ENCODE results near the gene OSGEP.

OSGEP gene

DNA sequence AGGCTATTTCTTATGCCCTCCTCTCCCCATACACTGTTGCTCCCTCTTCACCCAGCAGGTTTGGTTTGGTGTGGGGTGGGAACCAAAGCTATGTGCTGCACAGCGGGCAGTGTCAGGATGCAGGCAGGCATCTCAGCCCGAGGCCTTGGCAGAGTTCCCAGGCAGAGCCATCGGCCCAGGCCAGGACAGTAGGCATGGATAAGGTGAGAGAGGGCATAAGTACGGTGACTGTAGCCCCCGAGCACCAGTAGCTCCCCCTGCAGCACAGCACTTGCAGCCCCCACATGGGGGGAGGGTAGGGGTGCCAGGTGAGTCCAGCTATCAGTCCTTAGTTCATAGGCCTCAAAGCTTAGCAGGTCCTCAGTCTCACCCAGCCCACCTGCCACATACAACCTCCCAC lies 25.8 kb downstream of the OSGEP start:
- no peak for DNase-seq

DNA sequence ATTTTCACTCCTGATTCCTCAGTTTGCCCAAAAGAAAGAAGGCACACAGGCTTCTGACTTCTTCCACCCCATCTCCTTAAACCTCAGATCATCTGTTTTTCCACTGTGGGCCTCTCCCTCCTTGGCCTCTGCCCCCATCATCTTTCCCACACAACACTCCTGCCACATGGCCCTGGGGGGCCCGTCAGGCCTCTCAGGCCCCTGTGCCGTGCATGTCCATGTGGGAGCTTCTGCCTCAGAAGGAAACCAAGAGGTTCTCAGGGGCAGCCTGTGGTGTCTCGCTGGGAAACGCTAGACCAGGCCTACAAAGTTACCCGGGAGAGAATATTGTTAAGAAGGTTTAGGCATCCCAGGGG lies 26.6 kb downstream of the OSGEP start:
- DNase-seq = no peak

GRCh38 chr14:20427231-20428009 lies 27.2 kb downstream of the OSGEP start:
- DNase-seq = no peak

DNA sequence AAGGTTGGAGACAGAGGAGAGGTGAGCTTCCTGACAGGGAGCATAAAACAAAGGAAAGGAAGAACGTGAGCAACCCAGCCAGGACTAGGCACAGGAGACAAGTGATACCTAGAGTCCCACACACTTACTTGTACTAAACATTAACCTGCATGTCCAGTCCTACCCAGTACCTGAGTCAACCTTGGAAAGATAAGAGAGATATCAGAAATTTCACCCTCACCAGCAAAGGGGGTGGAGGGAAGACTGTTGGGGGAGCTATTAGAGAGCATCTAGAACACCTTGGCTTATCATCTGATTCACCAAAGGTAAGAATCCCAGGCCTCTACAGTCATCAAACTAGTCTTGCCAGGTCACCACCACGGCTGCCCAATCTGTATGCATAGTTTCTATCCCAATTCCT lies 29.8 kb downstream of the OSGEP start:
- DNase-seq = no peak

DNA sequence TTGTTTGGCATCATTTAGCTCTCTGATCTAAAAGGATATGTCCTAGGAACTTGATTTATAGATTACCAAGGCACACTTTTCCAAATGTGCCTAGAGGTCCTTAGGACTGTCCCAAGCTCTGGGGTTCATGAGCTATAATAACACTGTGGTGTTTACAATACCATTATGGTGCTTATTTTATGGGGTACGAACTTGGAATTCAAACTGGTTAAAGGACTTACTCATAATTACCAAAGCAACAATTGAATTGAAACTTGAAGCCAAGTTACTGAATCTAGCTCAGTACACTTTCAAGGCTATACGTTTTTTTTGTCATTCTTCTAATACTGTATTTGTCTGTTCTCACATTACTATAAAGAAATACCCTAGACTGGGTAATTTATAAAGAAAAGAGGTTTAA lies 31.7 kb downstream of the OSGEP start:
- no peak for DNase-seq

- no peak for DNase-seq
These were observed 33.3 kb downstream of the OSGEP start for GRCh38 chr14:20421267-20421666.

- DNase-seq = no peak
These were observed 35.2 kb downstream of the OSGEP start for GRCh38 chr14:20419419-20419818.

- no peak for DNase-seq
These were observed 36.1 kb downstream of the OSGEP start for GRCh38 chr14:20418501-20418909.

GRCh38 chr14:20417250-20418186 lies 37.1 kb downstream of the OSGEP start:
- no peak for DNase-seq

- no peak for DNase-seq
These were observed 38.4 kb downstream of the OSGEP start for GRCh38 chr14:20416223-20416622.

GRCh38 chr14:20415782-20416206 lies 38.8 kb downstream of the OSGEP start:
- DNase-seq = no peak

DNA sequence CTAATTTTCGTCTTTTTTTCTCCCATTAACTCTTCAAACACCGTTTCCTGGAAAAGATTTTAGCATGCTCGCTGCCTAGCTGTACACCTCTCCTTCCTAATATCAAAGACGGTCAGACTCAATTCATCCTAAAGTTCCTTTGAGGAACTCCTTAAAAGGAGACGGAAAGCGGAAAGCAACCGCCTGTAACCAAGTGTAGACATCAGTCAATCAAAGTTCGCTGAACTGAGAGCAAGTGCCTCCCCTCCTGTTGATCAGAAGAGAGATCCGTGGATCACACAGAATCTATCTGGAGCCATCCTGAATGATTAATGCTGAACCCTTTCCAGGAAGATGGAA lies 40.9 kb downstream of the OSGEP start:
- DNase-seq = no peak

DNA sequence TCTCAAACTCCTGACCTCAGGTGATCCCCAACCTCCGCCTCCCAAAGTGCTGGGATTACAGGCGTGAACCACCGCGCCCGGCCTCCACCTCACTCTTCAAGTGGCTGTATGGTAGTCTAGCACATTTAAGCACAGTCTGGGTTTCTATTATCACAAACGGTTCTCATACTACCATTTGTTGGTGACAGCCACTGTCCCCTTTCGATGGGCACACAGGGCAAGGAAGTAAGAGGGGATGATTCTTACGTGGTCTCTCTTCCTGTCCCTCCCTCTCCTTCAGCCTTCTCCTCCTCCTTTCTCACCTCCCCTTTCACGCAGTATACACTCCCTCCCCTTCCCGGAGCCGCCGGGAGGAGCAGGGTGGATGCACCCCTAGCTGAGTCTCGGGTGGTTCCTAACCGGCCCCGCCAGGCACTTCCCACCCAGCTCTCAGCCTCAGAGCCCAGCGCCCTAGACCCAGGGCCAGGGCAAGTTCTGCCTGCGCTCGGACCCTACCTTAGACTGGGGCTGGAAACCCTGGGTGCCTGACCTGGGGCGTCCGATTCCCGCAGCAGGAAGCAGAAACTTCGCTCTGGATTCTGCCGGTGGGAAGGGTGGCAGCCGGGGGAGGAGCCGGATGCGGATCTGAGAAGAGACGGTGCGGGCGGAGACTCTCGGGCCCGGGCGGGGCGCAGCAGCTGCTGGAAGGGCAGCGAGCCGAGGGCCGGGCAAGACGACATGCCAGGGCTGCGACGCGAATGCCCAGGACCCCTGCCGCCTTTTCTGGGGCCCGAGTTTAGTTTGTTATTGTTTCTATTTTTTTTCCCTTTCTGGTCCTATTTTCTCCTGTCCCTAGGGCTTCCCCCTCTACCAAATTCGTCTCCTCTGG lies 41.5 kb downstream of the OSGEP start, which contains the start of gene TEP1:
TSS of gene TEP1 (minus strand) at position 626 of the 868 bp plus-strand sequence. CDS start 5,062 bp downstream, outside the sequence.
- DNase-seq = peak; percentile 83

GRCh38 chr14:20412411-20412810 lies 42.2 kb downstream of the OSGEP start:
- no peak for DNase-seq

- DNase-seq = no peak
These were observed 45.4 kb downstream of the OSGEP start for GRCh38 chr14:20409226-20409625.

DNA sequence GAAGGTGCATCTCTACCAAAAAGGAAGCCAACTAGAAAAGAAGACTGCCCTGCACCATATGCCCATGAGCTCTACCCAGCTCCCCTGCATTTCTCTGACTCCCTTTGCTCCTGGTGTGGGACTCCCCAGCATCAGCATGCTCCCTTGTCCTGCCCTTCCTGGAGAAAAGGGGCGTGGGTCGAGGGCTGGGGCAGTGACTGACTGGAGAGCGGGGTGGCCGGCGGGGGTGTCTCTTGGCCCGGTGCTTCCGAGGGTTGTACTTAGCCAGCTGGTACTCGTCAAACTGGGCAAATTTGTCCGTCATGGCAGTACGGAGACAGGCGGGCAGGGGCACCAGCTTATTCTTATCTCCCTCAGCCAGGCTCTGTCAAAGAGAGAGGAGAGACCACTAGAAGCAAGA lies 51.1 kb downstream of the OSGEP start:
- no peak for DNase-seq

- no peak for DNase-seq
These were observed 53.5 kb downstream of the OSGEP start for GRCh38 chr14:20400965-20401593.

DNA sequence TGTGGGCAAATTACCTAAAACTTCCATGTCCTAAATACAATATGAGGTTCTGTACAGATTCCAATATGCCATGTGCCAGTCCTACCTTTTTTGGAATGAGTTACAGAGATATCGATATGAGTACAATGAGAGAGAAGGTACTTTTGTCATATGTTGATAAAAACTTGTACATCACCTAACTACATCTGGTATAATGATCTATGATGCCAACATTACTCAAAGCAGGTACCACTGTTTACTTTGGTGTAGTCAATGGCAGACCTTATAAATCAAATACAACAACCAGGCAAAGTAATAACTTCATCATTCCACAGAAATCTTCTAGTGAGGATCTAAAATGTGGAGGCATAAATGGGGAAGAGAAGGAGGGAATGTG lies 54.0 kb downstream of the OSGEP start:
- DNase-seq = no peak

DNA sequence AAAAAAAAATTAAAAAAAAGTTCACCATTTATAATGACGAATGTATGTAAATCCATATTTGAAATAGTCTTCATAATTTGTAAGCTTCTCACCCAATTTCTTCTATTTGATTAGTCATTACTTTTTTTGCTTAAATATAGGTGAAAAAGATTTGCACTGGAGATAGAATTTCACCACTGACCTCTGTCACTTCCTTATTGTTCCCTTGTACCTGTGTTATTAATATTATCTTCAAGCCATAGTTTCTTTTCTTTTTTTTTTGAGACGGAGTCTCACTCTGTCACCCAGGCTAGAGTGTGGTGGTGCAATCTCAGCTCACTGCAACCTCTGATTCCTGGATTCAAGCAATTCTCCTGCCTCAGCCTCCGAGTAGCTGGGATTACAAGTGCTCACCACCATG lies 57.1 kb downstream of the OSGEP start:
- no peak for DNase-seq
